Measurements from ENCODE around the gene REXO1. TPM values are rescaled to one million over a fixed set of nuclear protein-coding genes. Genes with fewer than 3 reads are reported as not detected.
A peak's percentile ranks its signal among the peaks of the same experiment; 100 is the strongest.

Gene REXO1
- total RNA-seq, 1 experiment from 2014 or later: 52.1 TPM

DNA sequence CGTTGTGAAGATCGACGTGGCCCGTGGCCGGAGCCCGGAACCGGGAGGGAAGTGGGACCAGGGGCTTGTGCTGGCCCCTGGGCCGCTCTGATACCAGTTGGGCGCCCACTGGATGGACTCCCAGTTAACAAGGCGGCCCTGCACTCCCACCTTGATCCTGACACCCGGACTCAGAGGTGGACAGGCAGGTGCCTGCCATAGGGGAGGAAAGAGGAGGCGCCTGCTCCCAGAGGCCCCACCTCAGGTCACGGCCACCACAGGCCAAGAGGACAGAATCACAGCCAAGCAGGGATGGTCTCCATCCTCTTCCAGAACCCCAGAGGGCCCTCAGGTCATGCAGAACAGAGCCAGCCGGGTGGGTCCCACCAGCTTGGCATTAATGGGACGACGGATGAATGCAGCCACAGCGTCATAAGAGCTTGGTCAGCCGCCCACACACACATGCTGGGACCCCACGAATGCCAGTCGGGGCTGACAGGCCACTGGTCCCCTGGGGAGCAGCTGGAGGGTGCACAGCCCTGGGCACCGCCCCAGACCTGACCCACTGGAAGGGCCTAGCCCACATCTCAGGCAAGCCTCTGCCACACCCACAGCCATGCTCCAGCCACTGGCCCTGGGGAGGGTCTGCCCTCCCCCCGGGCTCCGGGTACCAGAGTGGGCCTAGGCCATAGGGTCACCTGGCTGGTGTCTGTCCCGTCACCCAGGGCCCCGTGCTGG lies 24.7 kb upstream of the REXO1 start:
- H3K36me3 ChIP-seq (ENCODE audit: control insufficient read depth, insufficient read depth, low read length): no peaks in the 10 kb centered on the region; the same call in 1 of the 2 replicates
- no TSS peak for BruUV-seq (replicated peaks)
- H3K27ac ChIP-seq (ENCODE audit: low read length): peak overlapping the region; percentile 83
- no peak for TF ChIP-seq SIN3A (IDR thresholded peaks at IDR 0.05; ENCODE audit: borderline replicate concordance, insufficient read depth, low read depth, low read length)
- TF ChIP-seq, protein P1, sequence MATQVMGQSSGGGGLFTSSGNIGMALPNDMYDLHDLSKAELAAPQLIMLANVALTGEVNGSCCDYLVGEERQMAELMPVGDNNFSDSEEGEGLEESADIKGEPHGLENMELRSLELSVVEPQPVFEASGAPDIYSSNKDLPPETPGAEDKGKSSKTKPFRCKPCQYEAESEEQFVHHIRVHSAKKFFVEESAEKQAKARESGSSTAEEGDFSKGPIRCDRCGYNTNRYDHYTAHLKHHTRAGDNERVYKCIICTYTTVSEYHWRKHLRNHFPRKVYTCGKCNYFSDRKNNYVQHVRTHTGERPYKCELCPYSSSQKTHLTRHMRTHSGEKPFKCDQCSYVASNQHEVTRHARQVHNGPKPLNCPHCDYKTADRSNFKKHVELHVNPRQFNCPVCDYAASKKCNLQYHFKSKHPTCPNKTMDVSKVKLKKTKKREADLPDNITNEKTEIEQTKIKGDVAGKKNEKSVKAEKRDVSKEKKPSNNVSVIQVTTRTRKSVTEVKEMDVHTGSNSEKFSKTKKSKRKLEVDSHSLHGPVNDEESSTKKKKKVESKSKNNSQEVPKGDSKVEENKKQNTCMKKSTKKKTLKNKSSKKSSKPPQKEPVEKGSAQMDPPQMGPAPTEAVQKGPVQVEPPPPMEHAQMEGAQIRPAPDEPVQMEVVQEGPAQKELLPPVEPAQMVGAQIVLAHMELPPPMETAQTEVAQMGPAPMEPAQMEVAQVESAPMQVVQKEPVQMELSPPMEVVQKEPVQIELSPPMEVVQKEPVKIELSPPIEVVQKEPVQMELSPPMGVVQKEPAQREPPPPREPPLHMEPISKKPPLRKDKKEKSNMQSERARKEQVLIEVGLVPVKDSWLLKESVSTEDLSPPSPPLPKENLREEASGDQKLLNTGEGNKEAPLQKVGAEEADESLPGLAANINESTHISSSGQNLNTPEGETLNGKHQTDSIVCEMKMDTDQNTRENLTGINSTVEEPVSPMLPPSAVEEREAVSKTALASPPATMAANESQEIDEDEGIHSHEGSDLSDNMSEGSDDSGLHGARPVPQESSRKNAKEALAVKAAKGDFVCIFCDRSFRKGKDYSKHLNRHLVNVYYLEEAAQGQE (IDR thresholded peaks at IDR 0.05; ENCODE audit: insufficient read depth in 1 of 2, low read depth in 2 of 2, low read length in 1 of 2): no peak
- TF ChIP-seq TCF7L2 (IDR thresholded peaks at IDR 0.05; ENCODE audit: low read depth, low read length): no peak
- TF ChIP-seq, protein P2, sequence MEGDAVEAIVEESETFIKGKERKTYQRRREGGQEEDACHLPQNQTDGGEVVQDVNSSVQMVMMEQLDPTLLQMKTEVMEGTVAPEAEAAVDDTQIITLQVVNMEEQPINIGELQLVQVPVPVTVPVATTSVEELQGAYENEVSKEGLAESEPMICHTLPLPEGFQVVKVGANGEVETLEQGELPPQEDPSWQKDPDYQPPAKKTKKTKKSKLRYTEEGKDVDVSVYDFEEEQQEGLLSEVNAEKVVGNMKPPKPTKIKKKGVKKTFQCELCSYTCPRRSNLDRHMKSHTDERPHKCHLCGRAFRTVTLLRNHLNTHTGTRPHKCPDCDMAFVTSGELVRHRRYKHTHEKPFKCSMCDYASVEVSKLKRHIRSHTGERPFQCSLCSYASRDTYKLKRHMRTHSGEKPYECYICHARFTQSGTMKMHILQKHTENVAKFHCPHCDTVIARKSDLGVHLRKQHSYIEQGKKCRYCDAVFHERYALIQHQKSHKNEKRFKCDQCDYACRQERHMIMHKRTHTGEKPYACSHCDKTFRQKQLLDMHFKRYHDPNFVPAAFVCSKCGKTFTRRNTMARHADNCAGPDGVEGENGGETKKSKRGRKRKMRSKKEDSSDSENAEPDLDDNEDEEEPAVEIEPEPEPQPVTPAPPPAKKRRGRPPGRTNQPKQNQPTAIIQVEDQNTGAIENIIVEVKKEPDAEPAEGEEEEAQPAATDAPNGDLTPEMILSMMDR (IDR thresholded peaks at IDR 0.05): no peak
- TF ChIP-seq POLR2AphosphoS5 (IDR thresholded peaks at IDR 0.05; ENCODE audit: low read depth, low read length): no peak
- in situ Hi-C loops (cut with HindIII; ENCODE audit: low pct_unique_long_range_greater_than_20kb, low sequenced_read_pairs) (no loop called here), intact Hi-C loops (cut with micrococcal nuclease; ENCODE audit: unreplicated experiment) (no loop called here)
- ATAC-seq (no peak), DNase-seq (ENCODE audit: low read depth, low spot score) (no peak)
- peak overlapping the region in 1 of 2 experiments; percentile 80; a peak in 1 of 4 replicates for H3K4me3 ChIP-seq (ENCODE audit: low read depth in 2 of 2, low read length in 2 of 2)
- ChIA-PET POLR2A (interaction anchor here (0.5 kb wide), 1 partner anchor 20 kb away, joined by 13 read pairs; no protein-coding TSS in a partner anchor), CTCF (no interaction called here)
- no peaks in the 10 kb centered on the region for H3K9me3 ChIP-seq (ENCODE audit: control insufficient read depth, insufficient read depth, low read depth, low read length)
- no peaks in the 10 kb centered on the region for H3K27me3 ChIP-seq (ENCODE audit: control insufficient read depth, insufficient read depth, low read length)
- peaks cover 20% of the 10 kb centered on the region for H3K4me1 ChIP-seq (ENCODE audit: control insufficient read depth, insufficient read depth, low read length)

DNA sequence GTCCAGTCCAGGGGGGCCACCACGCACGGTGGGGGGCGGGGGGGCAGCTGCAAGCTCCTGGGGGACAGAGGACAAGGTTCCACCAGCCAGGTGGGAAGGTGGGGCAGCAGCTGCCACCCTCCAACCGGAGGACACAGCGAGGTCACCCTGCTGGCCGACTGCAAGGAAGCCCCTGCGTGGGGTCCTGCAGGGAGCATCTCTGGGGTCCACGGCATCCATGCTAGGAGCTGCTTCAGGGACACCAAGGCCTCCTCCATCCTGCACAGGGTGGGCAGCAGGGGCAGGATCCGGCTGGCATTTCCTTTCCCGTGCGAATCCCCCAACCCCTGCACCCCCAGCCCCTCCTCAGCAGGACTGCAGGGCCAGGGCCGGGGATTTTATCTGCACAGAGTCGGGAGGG lies 23.3 kb upstream of the REXO1 start:
- ATAC-seq: no peak
- CTCF ChIA-PET: no interaction called here
- intact Hi-C loops (cut with micrococcal nuclease; ENCODE audit: unreplicated experiment): no loop called here

More for the DNA sequence above, 23.3 kb upstream of the REXO1 start:
- H3K36me3 ChIP-seq (ENCODE audit: control insufficient read depth, insufficient read depth, low read length): no peaks in the 10 kb centered on the region; the same call in 1 of the 2 replicates
- DNase-seq (ENCODE audit: low read depth, low spot score): no peak
- BruUV-seq (replicated peaks): no TSS peak
- peaks cover 20% of the 10 kb centered on the region for H3K4me1 ChIP-seq (ENCODE audit: control insufficient read depth, insufficient read depth, low read length)
- H3K4me3 ChIP-seq (ENCODE audit: low read depth in 2 of 2, low read length in 2 of 2): no peak overlapping the region
- H3K27me3 ChIP-seq (ENCODE audit: control insufficient read depth, insufficient read depth, low read length): no peaks in the 10 kb centered on the region
- H3K9me3 ChIP-seq (ENCODE audit: control insufficient read depth, insufficient read depth, low read depth, low read length): no peaks in the 10 kb centered on the region
- no peak overlapping the region for H3K27ac ChIP-seq (ENCODE audit: low read length)
- in situ Hi-C loops (cut with HindIII; ENCODE audit: low pct_unique_long_range_greater_than_20kb, low sequenced_read_pairs): no loop called here
- POLR2A ChIA-PET: no interaction called here
- TF ChIP-seq POLR2AphosphoS5 (IDR thresholded peaks at IDR 0.05; ENCODE audit: low read depth, low read length): no peak
- TF ChIP-seq, protein P2 (IDR thresholded peaks at IDR 0.05): no peak

All from Panc1 (cell line).